ENCODE results near the gene NAT10. TPM values are rescaled to one million over a fixed set of nuclear protein-coding genes. Genes with fewer than 3 reads are reported as not detected.

NAT10 gene
- total RNA-seq, 2 donors from 2014 or later = 59.7 to 61.0 TPM

DNA sequence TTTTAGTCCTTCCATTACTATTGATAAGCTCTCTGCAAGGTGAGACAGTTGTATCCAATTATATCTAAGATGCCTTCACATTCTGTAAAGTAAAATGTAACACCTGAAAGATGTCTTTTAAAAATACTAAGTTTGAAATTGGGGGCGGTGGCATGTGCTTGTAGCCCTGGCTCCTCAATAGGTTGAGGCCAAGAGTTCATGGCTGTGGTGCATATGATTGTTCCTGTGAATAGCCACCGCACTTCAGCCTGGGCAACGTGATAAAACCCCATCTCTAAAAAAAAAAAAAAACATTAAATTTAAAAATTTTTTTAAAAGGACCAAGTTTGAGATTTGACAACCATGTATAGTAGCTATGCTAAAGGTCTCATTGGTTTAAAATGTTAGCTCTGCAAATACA lies 33.4 kb upstream of the NAT10 start:
- H3K4me3 ChIP-seq (ENCODE audit: low read length) = no peak overlapping the region
- no peak for DNase-seq
- H3K27me3 ChIP-seq (ENCODE audit: control insufficient read depth, insufficient read depth, low read length, poor library complexity, severe bottlenecking) = no peaks in the 10 kb centered on the region
- 100% methylated on average over 2 of the region's 3 CpGs; no CpG with 5 or more reads in 1 of the 2 experiments for WGBS, 2 experiments (ENCODE audit: insufficient coverage in 1 of 2, insufficient read length in 1 of 2)
- TF ChIP-seq CTCF (conservative IDR thresholded peaks at IDR 0.05) = no peak
- Mint-ChIP-seq H3K4me1 (peaks cover 13% of the 10 kb centered on the region), H3K27ac (no peak overlapping the region), H3K36me3 (ENCODE audit: low read depth) (peaks cover 51% of the 10 kb centered on the region), H3K4me3 (no peak overlapping the region), H3K9me3 (no peaks in the 10 kb centered on the region), H3K27me3 (ENCODE audit: insufficient read depth) (no peaks in the 10 kb centered on the region)
- no peaks in the 10 kb centered on the region for H3K4me1 ChIP-seq (ENCODE audit: control insufficient read depth, insufficient read depth, low read length)
- peaks cover 82% of the 10 kb centered on the region for H3K36me3 ChIP-seq (ENCODE audit: control insufficient read depth, insufficient read depth, low read length)
- H3K27ac ChIP-seq (ENCODE audit: low read depth, low read length) = no peak overlapping the region
- H3K9ac ChIP-seq (ENCODE audit: extremely low read depth, low read length, poor library complexity, severe bottlenecking) = no peak overlapping the region
- no peaks in the 10 kb centered on the region for H3K9me3 ChIP-seq (ENCODE audit: control insufficient read depth, low read length)

- TF ChIP-seq CTCF (conservative IDR thresholded peaks at IDR 0.05) = no peak
- Histone ChIP-seq H3K27ac (ENCODE audit: low read depth, low read length) (no peak overlapping the region), H3K4me1 (ENCODE audit: control insufficient read depth, insufficient read depth, low read length) (no peaks in the 10 kb centered on the region), H3K4me3 (ENCODE audit: low read length) (no peak overlapping the region), H3K27me3 (ENCODE audit: control insufficient read depth, insufficient read depth, low read length, poor library complexity, severe bottlenecking) (no peaks in the 10 kb centered on the region), H3K36me3 (ENCODE audit: control insufficient read depth, insufficient read depth, low read length) (peaks cover 82% of the 10 kb centered on the region), H3K9ac (ENCODE audit: extremely low read depth, low read length, poor library complexity, severe bottlenecking) (no peak overlapping the region), H3K9me3 (ENCODE audit: control insufficient read depth, low read length) (no peaks in the 10 kb centered on the region)
- WGBS, 2 experiments (ENCODE audit: insufficient coverage in 1 of 2, insufficient read length in 1 of 2) = 93 to 100% methylated on average over 1 to 2 of the region's 2 CpGs
- H3K9me3 Mint-ChIP-seq = no peaks in the 10 kb centered on the region
- peaks cover 14% of the 10 kb centered on the region for H3K4me1 Mint-ChIP-seq
- peaks cover 58% of the 10 kb centered on the region for H3K36me3 Mint-ChIP-seq (ENCODE audit: low read depth)
- no peaks in the 10 kb centered on the region for H3K27me3 Mint-ChIP-seq (ENCODE audit: insufficient read depth)
- no peak overlapping the region for H3K4me3 Mint-ChIP-seq
- DNase-seq = no peak
- H3K27ac Mint-ChIP-seq = no peak overlapping the region
Measured at GRCh38 chr11:34072832-34073231, 32.6 kb upstream of the NAT10 start.

GRCh38 chr11:34074391-34074790 lies 31.0 kb upstream of the NAT10 start:
- Mint-ChIP-seq H3K9me3 (no peaks in the 10 kb centered on the region), H3K4me3 (no peak overlapping the region), H3K27me3 (ENCODE audit: insufficient read depth) (no peaks in the 10 kb centered on the region), H3K27ac (no peak overlapping the region), H3K4me1 (peaks cover 13% of the 10 kb centered on the region), H3K36me3 (ENCODE audit: low read depth) (peaks cover 74% of the 10 kb centered on the region)
- TF ChIP-seq CTCF (conservative IDR thresholded peaks at IDR 0.05) = no peak
- H3K4me3 ChIP-seq (ENCODE audit: low read length) = no peak overlapping the region
- no peaks in the 10 kb centered on the region for H3K9me3 ChIP-seq (ENCODE audit: control insufficient read depth, low read length)
- no peak overlapping the region for H3K9ac ChIP-seq (ENCODE audit: extremely low read depth, low read length, poor library complexity, severe bottlenecking)
- H3K27ac ChIP-seq (ENCODE audit: low read depth, low read length) = no peak overlapping the region
- peaks cover 88% of the 10 kb centered on the region for H3K36me3 ChIP-seq (ENCODE audit: control insufficient read depth, insufficient read depth, low read length)
- 95 to 100% methylated on average over 1 to 4 of the region's 4 CpGs for WGBS, 2 experiments (ENCODE audit: insufficient coverage in 1 of 2, insufficient read length in 1 of 2)
- no peaks in the 10 kb centered on the region for H3K27me3 ChIP-seq (ENCODE audit: control insufficient read depth, insufficient read depth, low read length, poor library complexity, severe bottlenecking)
- no peak for DNase-seq
- H3K4me1 ChIP-seq (ENCODE audit: control insufficient read depth, insufficient read depth, low read length) = no peaks in the 10 kb centered on the region

Data from endodermal cell (in vitro differentiated cells).